ENCODE data around the gene KIAA0513. TPM values are rescaled to one million over a fixed set of nuclear protein-coding genes. Genes with fewer than 3 reads are reported as not detected.

KIAA0513 gene
- total RNA-seq, 1 experiment from 2014 or later, result 7.8 TPM

DNA sequence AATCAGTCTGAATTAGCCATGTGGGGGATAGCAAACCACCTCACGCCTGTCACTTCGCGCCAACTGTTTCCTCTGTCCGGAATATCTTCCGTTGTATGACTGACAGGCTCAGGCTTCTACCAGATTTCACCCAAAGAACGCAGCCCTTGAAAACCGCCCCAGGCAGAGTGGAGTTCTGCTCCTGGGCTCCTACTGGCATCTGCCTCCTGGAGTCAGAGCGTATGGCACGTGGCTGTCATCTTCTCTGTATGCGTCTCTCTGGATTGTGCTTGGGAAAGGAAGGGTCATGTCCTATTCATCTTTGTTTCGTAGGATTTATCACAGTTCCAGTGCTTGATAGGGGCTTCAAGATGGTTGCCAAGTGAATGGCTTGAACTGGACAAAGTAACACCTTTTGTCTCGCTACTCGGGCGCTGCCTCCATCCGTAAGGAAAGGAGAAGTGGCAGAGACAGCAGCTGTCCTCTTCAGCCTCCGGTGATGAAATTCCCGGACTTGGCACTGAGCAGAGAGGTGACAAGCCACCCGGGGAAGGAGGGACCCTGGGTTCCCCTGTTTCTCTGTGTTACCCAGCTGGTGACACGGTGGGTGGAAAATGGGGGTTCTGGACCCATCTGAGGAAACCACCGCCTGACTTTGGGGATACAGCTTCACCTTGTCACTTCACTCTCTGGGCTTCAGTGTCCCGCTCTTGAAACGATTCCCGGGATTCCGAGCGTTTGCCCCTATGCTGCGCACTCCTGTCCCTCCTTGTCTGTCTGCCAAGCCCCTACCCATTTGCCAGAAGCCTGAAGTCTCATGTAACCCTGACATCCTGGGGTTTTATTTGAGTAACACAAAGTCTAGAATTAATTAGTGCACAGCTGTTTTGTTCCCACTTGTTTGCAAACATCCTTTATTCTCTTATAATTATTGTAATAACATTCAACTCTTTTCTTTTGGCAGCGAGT lies 13.9 kb downstream of the KIAA0513 start (continued):
- TF ChIP-seq SOX15 (CRISPR knock-in tag; IDR thresholded peaks at IDR 0.05) (no peak), ESRRA (CRISPR knock-in tag; IDR thresholded peaks at IDR 0.05; ENCODE audit: borderline replicate concordance) (no peak), ZNF423 (CRISPR knock-in tag; IDR thresholded peaks at IDR 0.05) (no peak), NFYB (CRISPR knock-in tag; conservative IDR thresholded peaks at IDR 0.05; ENCODE audit: low read depth) (no peak)
- TF ChIP-seq, protein P1, sequence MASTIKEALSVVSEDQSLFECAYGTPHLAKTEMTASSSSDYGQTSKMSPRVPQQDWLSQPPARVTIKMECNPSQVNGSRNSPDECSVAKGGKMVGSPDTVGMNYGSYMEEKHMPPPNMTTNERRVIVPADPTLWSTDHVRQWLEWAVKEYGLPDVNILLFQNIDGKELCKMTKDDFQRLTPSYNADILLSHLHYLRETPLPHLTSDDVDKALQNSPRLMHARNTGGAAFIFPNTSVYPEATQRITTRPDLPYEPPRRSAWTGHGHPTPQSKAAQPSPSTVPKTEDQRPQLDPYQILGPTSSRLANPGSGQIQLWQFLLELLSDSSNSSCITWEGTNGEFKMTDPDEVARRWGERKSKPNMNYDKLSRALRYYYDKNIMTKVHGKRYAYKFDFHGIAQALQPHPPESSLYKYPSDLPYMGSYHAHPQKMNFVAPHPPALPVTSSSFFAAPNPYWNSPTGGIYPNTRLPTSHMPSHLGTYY (CRISPR knock-in tag; IDR thresholded peaks at IDR 0.05), result no peak
- TF ChIP-seq, protein P2, sequence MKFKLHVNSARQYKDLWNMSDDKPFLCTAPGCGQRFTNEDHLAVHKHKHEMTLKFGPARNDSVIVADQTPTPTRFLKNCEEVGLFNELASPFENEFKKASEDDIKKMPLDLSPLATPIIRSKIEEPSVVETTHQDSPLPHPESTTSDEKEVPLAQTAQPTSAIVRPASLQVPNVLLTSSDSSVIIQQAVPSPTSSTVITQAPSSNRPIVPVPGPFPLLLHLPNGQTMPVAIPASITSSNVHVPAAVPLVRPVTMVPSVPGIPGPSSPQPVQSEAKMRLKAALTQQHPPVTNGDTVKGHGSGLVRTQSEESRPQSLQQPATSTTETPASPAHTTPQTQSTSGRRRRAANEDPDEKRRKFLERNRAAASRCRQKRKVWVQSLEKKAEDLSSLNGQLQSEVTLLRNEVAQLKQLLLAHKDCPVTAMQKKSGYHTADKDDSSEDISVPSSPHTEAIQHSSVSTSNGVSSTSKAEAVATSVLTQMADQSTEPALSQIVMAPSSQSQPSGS (CRISPR knock-in tag; IDR thresholded peaks at IDR 0.05; ENCODE audit: borderline replicate concordance, low read depth), result no peak
- TF ChIP-seq, protein P3, sequence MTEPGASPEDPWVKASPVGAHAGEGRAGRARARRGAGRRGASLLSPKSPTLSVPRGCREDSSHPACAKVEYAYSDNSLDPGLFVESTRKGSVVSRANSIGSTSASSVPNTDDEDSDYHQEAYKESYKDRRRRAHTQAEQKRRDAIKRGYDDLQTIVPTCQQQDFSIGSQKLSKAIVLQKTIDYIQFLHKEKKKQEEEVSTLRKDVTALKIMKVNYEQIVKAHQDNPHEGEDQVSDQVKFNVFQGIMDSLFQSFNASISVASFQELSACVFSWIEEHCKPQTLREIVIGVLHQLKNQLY (CRISPR knock-in tag; IDR thresholded peaks at IDR 0.05), result no peak
- TF ChIP-seq, protein P4, sequence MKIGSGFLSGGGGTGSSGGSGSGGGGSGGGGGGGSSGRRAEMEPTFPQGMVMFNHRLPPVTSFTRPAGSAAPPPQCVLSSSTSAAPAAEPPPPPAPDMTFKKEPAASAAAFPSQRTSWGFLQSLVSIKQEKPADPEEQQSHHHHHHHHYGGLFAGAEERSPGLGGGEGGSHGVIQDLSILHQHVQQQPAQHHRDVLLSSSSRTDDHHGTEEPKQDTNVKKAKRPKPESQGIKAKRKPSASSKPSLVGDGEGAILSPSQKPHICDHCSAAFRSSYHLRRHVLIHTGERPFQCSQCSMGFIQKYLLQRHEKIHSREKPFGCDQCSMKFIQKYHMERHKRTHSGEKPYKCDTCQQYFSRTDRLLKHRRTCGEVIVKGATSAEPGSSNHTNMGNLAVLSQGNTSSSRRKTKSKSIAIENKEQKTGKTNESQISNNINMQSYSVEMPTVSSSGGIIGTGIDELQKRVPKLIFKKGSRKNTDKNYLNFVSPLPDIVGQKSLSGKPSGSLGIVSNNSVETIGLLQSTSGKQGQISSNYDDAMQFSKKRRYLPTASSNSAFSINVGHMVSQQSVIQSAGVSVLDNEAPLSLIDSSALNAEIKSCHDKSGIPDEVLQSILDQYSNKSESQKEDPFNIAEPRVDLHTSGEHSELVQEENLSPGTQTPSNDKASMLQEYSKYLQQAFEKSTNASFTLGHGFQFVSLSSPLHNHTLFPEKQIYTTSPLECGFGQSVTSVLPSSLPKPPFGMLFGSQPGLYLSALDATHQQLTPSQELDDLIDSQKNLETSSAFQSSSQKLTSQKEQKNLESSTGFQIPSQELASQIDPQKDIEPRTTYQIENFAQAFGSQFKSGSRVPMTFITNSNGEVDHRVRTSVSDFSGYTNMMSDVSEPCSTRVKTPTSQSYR (CRISPR knock-in tag; IDR thresholded peaks at IDR 0.05), result no peak
- TF ChIP-seq, protein P5, sequence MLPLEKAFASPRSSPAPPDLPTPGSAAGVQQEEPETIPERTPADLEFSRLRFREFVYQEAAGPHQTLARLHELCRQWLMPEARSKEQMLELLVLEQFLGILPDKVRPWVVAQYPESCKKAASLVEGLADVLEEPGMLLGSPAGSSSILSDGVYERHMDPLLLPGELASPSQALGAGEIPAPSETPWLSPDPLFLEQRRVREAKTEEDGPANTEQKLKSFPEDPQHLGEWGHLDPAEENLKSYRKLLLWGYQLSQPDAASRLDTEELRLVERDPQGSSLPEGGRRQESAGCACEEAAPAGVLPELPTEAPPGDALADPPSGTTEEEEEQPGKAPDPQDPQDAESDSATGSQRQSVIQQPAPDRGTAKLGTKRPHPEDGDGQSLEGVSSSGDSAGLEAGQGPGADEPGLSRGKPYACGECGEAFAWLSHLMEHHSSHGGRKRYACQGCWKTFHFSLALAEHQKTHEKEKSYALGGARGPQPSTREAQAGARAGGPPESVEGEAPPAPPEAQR (CRISPR knock-in tag; IDR thresholded peaks at IDR 0.05), result no peak

DNA sequence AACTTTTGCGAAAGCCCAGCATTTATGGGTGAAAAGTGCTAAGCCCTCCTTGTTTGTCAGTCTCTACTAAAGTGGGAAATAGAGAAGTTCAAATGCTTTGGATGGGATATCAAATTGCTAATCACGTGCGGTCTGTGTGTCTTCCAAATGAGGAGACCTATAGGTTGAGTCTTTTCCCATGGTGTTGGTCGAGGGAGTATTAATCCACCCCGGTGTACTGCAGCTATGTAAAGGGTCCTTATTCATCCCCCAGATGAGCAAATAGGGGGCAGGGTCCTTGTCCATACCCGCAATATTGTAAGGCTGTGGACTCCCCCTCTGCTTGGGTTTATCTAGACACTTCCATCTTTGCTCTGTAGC lies 14.6 kb downstream of the KIAA0513 start:
- POLR2A ChIA-PET, result no interaction called here
- no peak overlapping the region for H3K4me3 Mint-ChIP-seq
- H3K27ac Mint-ChIP-seq, result no peak overlapping the region
- H3K27me3 Mint-ChIP-seq (ENCODE audit: low read depth), result no peaks in the 10 kb centered on the region
- no peaks in the 10 kb centered on the region for H3K9me3 Mint-ChIP-seq
- no peaks in the 10 kb centered on the region for H3K36me3 Mint-ChIP-seq
- H3K4me1 Mint-ChIP-seq, result 0 out of 2 replicates have a peak, but pooled peaks cover 3% of the 10 kb centered on the region
- no peak for TF ChIP-seq ETV6 (CRISPR knock-in tag; IDR thresholded peaks at IDR 0.05)
- TF ChIP-seq, protein P5 (CRISPR knock-in tag; IDR thresholded peaks at IDR 0.05), result no peak
- no peak for TF ChIP-seq ELF4 (CRISPR knock-in tag; IDR thresholded peaks at IDR 0.05; ENCODE audit: low read depth)
- TF ChIP-seq, protein P6, sequence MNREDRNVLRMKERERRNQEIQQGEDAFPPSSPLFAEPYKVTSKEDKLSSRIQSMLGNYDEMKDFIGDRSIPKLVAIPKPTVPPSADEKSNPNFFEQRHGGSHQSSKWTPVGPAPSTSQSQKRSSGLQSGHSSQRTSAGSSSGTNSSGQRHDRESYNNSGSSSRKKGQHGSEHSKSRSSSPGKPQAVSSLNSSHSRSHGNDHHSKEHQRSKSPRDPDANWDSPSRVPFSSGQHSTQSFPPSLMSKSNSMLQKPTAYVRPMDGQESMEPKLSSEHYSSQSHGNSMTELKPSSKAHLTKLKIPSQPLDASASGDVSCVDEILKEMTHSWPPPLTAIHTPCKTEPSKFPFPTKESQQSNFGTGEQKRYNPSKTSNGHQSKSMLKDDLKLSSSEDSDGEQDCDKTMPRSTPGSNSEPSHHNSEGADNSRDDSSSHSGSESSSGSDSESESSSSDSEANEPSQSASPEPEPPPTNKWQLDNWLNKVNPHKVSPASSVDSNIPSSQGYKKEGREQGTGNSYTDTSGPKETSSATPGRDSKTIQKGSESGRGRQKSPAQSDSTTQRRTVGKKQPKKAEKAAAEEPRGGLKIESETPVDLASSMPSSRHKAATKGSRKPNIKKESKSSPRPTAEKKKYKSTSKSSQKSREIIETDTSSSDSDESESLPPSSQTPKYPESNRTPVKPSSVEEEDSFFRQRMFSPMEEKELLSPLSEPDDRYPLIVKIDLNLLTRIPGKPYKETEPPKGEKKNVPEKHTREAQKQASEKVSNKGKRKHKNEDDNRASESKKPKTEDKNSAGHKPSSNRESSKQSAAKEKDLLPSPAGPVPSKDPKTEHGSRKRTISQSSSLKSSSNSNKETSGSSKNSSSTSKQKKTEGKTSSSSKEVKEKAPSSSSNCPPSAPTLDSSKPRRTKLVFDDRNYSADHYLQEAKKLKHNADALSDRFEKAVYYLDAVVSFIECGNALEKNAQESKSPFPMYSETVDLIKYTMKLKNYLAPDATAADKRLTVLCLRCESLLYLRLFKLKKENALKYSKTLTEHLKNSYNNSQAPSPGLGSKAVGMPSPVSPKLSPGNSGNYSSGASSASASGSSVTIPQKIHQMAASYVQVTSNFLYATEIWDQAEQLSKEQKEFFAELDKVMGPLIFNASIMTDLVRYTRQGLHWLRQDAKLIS (CRISPR knock-in tag; IDR thresholded peaks at IDR 0.05; ENCODE audit: borderline replicate concordance), result no peak
- TF ChIP-seq, protein P7, sequence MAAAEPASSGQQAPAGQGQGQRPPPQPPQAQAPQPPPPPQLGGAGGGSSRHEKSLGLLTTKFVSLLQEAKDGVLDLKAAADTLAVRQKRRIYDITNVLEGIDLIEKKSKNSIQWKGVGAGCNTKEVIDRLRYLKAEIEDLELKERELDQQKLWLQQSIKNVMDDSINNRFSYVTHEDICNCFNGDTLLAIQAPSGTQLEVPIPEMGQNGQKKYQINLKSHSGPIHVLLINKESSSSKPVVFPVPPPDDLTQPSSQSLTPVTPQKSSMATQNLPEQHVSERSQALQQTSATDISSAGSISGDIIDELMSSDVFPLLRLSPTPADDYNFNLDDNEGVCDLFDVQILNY (CRISPR knock-in tag; IDR thresholded peaks at IDR 0.05), result no peak
- TF ChIP-seq ZNF121 (CRISPR knock-in tag; IDR thresholded peaks at IDR 0.05), result no peak
- TF ChIP-seq, protein P8, sequence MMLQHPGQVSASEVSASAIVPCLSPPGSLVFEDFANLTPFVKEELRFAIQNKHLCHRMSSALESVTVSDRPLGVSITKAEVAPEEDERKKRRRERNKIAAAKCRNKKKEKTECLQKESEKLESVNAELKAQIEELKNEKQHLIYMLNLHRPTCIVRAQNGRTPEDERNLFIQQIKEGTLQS (CRISPR knock-in tag; conservative IDR thresholded peaks at IDR 0.05), result no peak
- TF ChIP-seq CREM (CRISPR knock-in tag; IDR thresholded peaks at IDR 0.05), result no peak
- no peak for TF ChIP-seq KAT7 (CRISPR knock-in tag; IDR thresholded peaks at IDR 0.05; ENCODE audit: borderline replicate concordance)
- DNase-seq (ENCODE audit: low spot score) (no peak), ATAC-seq (no peak)
- CTCF ChIA-PET, result no interaction called here

All from WTC11 (cell line).